Natural killer cell (primary cell): ENCODE measurements around the gene TFAP2D. TPM values are rescaled to one million over a fixed set of nuclear protein-coding genes. Genes with fewer than 3 reads are reported as not detected.

Experiments
- ATAC-seq, 3 donors: fragments of 150-1000 bp in 2 of 3; fragments of 200-7000 bp in 1 of 3; cut with Tn5 transposase; 1 replicate in 1 of 3; 2 replicates in 2 of 3; pipeline ENCODE4 v1.10.0; 2021; ENCODE audit warnings: mild to moderate bottlenecking in 2 of 3, moderate library complexity in 2 of 3
- DNase-seq, 2 donors: peaks; one replicate each; pipeline versions ENCODE4 v3.0.0 to v3.0.0-alpha.2; 2013 to 2021; ENCODE audit warnings: mixed read lengths in 1 of 2
- H3K27ac ChIP-seq: one replicate; pipeline ENCODE4 v1.5.1; 2013; ENCODE audit warnings: mild to moderate bottlenecking, low read length
- H3K27me3 ChIP-seq: one replicate; pipeline ENCODE4 v1.6.1; 2013; ENCODE audit warnings: low read length; ENCODE audit not compliant: control insufficient read depth, insufficient read depth
- H3K36me3 ChIP-seq: one replicate; pipeline ENCODE4 v1.6.1; 2013; ENCODE audit warnings: low read length; ENCODE audit not compliant: control insufficient read depth, insufficient read depth
- H3K4me1 ChIP-seq: one replicate; pipeline ENCODE4 v1.6.1; 2013; ENCODE audit warnings: low read length; ENCODE audit not compliant: control insufficient read depth, insufficient read depth
- H3K4me3 ChIP-seq: one replicate; pipeline ENCODE4 v1.5.1; 2013; ENCODE audit warnings: low read length
- H3K9me3 ChIP-seq: one replicate; pipeline ENCODE4 v1.6.1; 2013; ENCODE audit warnings: low read length; ENCODE audit not compliant: control insufficient read depth, insufficient read depth
- H3K27ac Mint-ChIP-seq, 2 donors: one replicate each; pipeline ENCODE4 v1.8.0; 2022; ENCODE audit warnings: mild to moderate bottlenecking in 2 of 2, mixed read lengths in 2 of 2, moderate library complexity in 1 of 2
- H3K27me3 Mint-ChIP-seq, 2 donors: one replicate each; pipeline ENCODE4 v1.8.0; 2022; ENCODE audit warnings: low read depth in 2 of 2, mixed read lengths in 2 of 2
- H3K36me3 Mint-ChIP-seq: one replicate; pipeline ENCODE4 v1.8.0; 2022; ENCODE audit warnings: mixed read lengths
- H3K4me1 Mint-ChIP-seq, 2 donors: one replicate each; pipeline ENCODE4 v1.8.0; 2022; ENCODE audit warnings: mixed read lengths in 2 of 2
- H3K4me3 Mint-ChIP-seq: one replicate; pipeline ENCODE4 v1.8.0; 2022; ENCODE audit warnings: mild to moderate bottlenecking, moderate library complexity, mixed read lengths
- H3K9me3 Mint-ChIP-seq, 2 donors: one replicate each; pipeline ENCODE4 v1.8.0; 2022; ENCODE audit warnings: mixed read lengths in 2 of 2
- CTCF ChIP-seq: fragments of 200-600 bp; IDR thresholded peaks from one replicate; pipeline ENCODE4 v1.8.0; 2022; ENCODE audit warnings: antibody characterized with exemption
- WGBS: methylation state at CpG from one replicate; pipeline ENCODE4 v1.1.7; 2013; ENCODE audit warnings: missing lambda C conversion rate; ENCODE audit not compliant: insufficient coverage; 5-methylcytosine and 5-hydroxymethylcytosine counted together
- intact Hi-C: fragments of 100-400 bp; cut with micrococcal nuclease; formaldehyde crosslinking; loops from one replicate; pipeline ENCODE4 v1.14.2; 2022
- total RNA-seq, 4 donors: library from RNA; stranded (reverse); fragments of 120-200 nt in 1 of 4; gene quantifications; one replicate each; pipeline versions ENCODE4 v1.2.3 to v1.2.4, GENCODE V29; 2013 to 2022

Gene TFAP2D
- total RNA-seq, 3 donors from 2014 or later (not counting 1 experiment from before 2014, with no cell fraction given) = not detected

DNA sequence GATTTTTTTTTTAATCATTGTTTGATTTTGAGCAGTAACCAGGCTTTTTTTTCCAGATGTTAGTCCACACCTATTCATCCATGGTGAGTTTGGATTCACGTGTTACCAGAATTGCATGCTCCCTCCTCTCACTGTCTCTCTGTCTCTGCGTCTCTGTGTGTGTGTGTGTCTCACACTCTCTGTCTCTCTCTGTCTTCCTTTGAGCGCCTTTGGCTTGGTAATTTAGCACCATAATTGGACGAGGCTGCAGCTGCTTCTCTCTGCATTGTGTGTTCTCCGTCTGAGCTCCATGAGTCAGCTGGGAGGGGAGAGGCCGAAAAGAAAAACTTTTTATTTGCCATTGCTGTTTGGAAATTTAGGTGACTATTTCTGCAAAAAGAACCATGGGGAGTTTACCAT, 108.8 kb downstream of the TFAP2D start:
- 6% methylated on average over 4 of the region's 6 CpGs for WGBS
- Mint-ChIP-seq H3K27me3 (peaks cover 74 to 88% of the 10 kb centered on the region in 2 donors), H3K4me1 (peaks cover 0 to 5% of the 10 kb centered on the region in 2 donors), H3K36me3 (peaks cover 14% of the 10 kb centered on the region), H3K27ac (no peak overlapping the region), H3K4me3 (no peak overlapping the region), H3K9me3 (peaks cover 0 to 10% of the 10 kb centered on the region in 2 donors)
- intact Hi-C loops = no loop called here
- no peak for DNase-seq
- no peak for TF ChIP-seq CTCF
- H3K9me3 ChIP-seq = peaks cover 10% of the 10 kb centered on the region
- H3K27ac ChIP-seq = no peak overlapping the region
- H3K36me3 ChIP-seq = no peaks in the 10 kb centered on the region
- ATAC-seq = no peak
- H3K4me1 ChIP-seq = no peaks in the 10 kb centered on the region
- H3K27me3 ChIP-seq = peaks cover 61% of the 10 kb centered on the region
- no peak overlapping the region for H3K4me3 ChIP-seq

Other genes with a start within 250 kb of the TFAP2D start
- gene TFAP2B, start 105.3 kb downstream of the TFAP2D start, total RNA-seq = not detected